Measurements from ENCODE around the gene MAGED2.
"Not testable (repeated sequence)": the region's sequence is repeated elsewhere in the genome, so short reads cannot be mapped to it uniquely, and the experiment has no call there.

MAGED2 gene

GRCh38 chrX:54788446-54788845, 19.1 kb upstream of the MAGED2 start:
- FAIRE-seq: no peak
- no peak for TF ChIP-seq CTCF (IDR thresholded peaks at IDR 0.05; ENCODE audit: insufficient read depth, missing control alignments)
- DNase-seq (ENCODE audit: insufficient read length, low spot score): no peak

GRCh38 chrX:54789405-54789804, 18.1 kb upstream of the MAGED2 start:
- not testable (repeated sequence) for DNase-seq (ENCODE audit: insufficient read length, low spot score); FAIRE-seq

- FAIRE-seq: no peak
- no peak for DNase-seq (ENCODE audit: insufficient read length, low spot score)
- no peak for TF ChIP-seq CTCF (IDR thresholded peaks at IDR 0.05; ENCODE audit: insufficient read depth, missing control alignments)
Measured at GRCh38 chrX:54794028-54794427, 13.5 kb upstream of the MAGED2 start.

- FAIRE-seq (no peak), DNase-seq (ENCODE audit: insufficient read length, low spot score) (no peak)
- no peak for TF ChIP-seq CTCF (IDR thresholded peaks at IDR 0.05; ENCODE audit: insufficient read depth, missing control alignments)
Measured at GRCh38 chrX:54794795-54795194, 12.8 kb upstream of the MAGED2 start.

GRCh38 chrX:54798137-54798536, 9.4 kb upstream of the MAGED2 start, which contains the start of gene ITIH6:
ITIH6 (minus strand) TSS chrX:54798255; CDS start chrX:54798210, 45 bp downstream.
- TF ChIP-seq CTCF (IDR thresholded peaks at IDR 0.05; ENCODE audit: insufficient read depth, missing control alignments): no peak
- FAIRE-seq (no peak), DNase-seq (ENCODE audit: insufficient read length, low spot score) (no peak)

GRCh38 chrX:54799046-54799445, 8.5 kb upstream of the MAGED2 start:
- FAIRE-seq (no peak), DNase-seq (ENCODE audit: insufficient read length, low spot score) (no peak)
- no peak for TF ChIP-seq CTCF (IDR thresholded peaks at IDR 0.05; ENCODE audit: insufficient read depth, missing control alignments)

- peak; percentile 24 for DNase-seq (ENCODE audit: insufficient read length, low spot score)
- TF ChIP-seq CTCF (IDR thresholded peaks at IDR 0.05; ENCODE audit: insufficient read depth, missing control alignments): no peak
- FAIRE-seq: no peak
Measured at GRCh38 chrX:54808109-54808604, 612 bp downstream of the MAGED2 start.

All from D721Med (cell line).